GM04504 (cell line): ENCODE measurements around the gene UBE2N.
"Not testable (repeated sequence)": the region's sequence is repeated elsewhere in the genome, so short reads cannot be mapped to it uniquely, and the experiment has no call there.

Experiments
- DNase-seq: peaks from one replicate; pipeline ENCODE4 v3.0.0-alpha.2; 2012; ENCODE audit warnings: low read depth

Gene UBE2N

GRCh38 chr12:93411060-93411459 lies 30.7 kb downstream of the UBE2N start:
- DNase-seq = peak; percentile 11

DNA sequence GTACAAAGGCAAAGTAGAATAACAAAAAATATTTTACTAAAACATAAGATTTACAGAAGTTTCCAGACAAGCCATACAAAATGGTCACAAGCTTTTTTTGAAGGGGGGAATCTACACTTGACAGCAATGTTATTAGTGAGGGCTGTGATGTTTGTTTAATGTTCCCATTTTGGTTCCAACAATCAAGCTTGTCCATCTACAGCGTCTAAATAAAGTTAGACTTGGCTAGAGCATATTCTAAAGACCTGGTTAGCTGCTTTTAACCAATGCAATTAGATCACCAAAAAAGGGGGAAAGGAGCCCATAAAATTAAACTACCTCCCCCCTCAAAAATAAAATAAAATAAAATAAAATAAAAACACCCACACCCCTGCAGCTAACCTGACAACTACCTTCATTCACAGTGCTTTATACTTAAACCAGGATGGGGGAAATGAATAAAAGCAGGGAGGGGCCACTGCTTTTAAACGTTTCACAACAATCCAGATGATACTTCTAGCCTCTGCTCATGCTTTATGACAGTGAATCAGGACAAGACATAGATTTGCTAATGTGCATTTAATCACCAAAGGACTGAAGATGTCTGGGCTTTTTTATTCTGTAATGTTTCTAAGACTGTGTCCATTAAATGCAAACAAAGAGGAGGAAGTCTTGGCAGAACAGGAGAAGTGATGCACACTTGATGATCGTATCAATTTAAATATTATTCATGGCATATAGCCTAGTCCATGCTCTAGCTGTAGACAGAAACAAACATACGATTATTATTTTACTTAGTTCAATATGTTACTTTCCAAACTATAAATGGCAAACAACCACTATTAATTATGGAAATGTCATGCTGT lies 32.2 kb downstream of the UBE2N start:
- not testable (repeated sequence) for DNase-seq

DNA sequence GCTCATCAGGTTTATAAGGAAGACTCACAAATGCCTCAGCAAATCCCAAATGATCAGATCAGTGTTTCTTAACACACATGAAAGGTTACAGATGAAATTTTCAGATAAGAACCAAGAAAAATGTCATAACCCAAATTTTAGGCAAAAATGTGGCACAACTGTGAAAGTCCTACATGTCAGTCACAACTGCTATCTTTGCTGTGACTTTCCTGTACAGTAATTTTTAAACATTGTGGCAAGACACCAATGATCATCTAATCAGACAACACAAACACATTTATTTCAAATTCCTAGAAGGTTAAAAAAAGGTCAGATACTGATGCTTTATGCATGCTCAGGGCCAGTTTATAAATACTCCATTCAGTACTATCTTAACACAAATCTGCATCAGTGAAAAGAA lies 32.9 kb downstream of the UBE2N start:
- DNase-seq = no peak

GRCh38 chr12:93407963-93408283 lies 33.8 kb downstream of the UBE2N start:
- DNase-seq = no peak

GRCh38 chr12:93407054-93407962 lies 34.4 kb downstream of the UBE2N start:
- no peak for DNase-seq

DNA sequence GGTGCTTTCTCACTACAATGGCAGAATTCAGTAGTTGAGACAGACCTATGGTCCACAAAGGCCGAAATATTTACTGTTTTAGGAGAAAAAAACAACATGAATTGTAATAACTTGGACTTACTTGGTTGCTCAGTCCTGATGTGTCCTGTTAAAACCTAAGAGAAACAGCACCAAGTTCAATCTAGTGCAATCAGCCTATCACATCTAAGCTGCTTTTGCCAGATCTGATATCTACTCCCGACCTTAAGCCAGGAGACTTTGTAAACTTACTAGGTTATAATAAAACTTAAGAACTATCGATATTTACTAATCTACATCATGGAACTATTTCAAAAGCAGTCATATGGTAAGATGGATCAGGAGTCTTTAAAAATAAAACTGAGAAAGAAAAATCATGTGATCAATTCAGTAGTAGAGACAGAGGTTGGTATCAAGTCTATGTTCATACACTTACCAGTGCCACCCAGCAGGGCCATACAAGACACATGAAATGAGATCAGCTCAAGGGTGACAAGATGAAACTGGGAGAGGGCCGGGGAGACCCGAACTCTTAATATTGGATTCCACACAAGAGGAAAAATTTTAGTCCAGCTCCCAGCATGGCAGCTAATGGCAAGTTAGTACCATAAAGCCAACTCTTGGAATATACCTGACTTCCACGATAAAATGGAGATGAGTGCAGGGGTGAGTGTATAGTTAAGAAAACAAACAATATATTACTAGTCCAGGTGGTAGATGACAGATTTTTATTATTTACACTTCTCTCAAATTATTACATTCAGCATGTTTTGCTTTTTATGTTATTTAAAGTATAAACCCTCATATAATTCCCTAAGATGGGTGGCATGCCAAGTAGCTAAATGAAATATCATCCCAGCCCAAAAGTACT lies 36.5 kb downstream of the UBE2N start:
- DNase-seq = no peak

GRCh38 chr12:93403988-93404803 lies 37.6 kb downstream of the UBE2N start:
- no peak for DNase-seq

GRCh38 chr12:93402333-93403311 lies 39.1 kb downstream of the UBE2N start:
- no peak for DNase-seq

DNA sequence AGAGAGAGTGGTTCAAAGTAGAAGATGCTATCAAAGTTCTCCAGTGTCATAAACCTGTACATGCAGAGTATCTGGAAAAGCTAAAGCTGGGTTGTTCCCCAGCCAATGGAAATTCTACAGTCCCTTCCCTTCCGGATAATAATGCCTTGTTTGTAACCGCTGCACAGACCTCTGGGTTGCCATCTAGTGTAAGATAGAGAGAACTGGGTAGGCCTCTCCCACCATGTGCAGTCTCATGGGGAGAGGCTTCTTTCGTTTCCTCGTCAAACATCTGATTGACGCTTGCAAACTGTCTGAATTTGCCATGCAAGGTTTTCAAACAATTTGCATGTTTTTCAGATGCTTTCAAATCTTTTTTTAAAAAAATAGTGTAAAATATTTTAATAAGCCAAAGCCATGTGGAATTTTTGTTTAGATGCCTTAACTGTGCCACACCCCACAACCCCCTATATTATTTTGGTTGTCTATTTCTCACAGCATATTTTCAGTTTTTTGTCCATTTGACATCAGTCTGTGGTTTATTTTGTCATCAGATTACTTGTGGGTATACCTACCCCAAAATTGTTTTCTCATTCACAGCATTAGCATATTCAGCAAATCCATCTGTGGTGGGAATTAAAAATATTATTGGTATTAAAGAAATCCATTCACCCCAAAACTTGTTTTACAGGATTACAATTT lies 42.4 kb downstream of the UBE2N start:
- DNase-seq = not testable (repeated sequence)

DNA sequence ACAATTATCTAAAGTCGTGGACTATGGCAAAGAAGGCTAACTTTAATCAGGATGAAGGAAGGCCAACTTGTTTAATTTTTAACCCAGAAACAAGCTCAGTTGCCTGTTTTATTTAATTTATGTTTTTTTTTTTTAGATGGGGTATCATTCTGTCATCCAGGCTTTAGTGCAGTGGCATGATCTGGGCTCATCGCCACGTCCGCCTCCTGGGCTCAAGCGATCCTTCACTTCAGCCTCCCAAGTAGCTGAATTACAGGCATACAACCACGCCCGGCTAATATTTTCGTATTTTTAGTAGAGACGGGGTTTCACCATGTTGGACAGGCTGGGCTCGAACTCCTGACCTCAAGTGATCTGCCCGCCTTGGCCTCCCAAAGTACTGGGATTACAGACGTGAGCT lies 44.3 kb downstream of the UBE2N start:
- DNase-seq = no peak

DNA sequence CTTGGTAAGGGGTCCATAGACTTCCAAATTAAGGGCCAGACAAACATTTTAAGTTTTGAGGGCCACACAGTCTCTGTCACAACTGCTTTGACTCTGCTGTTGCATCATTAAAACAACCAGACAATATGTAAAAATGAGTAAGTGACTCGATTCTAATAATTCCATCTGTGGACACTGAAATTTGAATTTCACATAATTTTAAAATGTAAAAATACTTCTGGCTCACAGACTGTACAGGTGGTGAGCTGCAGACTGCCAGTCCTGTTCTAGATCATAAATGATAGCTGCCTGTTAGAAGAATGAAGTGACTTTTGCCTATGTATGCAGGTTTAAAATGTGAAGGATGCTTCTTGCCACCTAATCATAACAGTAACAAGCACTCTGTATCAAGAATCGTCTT lies 48.3 kb downstream of the UBE2N start:
- DNase-seq = no peak

GRCh38 chr12:93390549-93391297 lies 51.0 kb downstream of the UBE2N start:
- DNase-seq = no peak

DNA sequence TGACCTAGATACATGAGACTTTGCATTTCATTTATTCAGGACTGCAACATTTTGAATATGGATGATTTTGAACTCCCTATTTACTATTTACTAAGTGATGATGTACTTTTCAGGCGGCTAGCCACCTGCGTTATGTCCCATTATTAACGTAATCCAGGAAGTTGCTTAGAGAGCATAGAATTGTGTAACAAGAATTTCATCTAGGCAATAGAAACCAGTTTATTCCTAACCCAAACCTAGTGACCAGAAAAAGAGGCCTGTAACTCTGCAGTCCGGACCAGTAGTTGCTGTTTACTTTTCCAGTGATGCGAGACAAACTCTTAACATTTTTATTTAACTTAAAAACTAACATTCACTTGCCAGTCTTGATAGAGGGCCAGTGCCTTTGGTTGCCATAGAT lies 51.7 kb downstream of the UBE2N start:
- no peak for DNase-seq

GRCh38 chr12:93387780-93388179 lies 54.0 kb downstream of the UBE2N start:
- DNase-seq = no peak

DNA sequence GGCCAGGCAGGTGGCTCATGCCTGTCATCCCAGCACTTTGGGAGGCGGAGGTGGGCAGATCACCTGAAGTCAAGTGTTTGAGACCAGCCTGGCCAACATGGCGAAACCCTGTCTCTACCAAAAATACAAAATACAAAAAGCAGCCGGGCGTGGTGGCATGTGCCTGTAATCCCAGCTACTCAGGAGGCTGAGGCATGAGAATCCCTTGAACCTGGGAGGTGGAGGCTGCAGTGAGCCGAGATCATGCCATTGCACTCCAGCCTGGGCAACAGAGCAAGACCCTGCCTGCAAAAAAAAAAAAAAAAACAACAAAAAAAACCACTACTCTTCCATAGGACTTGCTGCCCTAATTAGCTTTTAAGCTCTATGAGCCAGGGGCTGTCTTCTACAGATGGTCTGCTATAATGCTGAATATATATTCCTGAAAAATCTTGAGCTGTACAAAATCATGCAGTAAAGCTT lies 59.7 kb downstream of the UBE2N start:
- DNase-seq = not testable (repeated sequence)

- no peak for DNase-seq
Observed at GRCh38 chr12:93381161-93381975, 60.4 kb downstream of the UBE2N start.

DNA sequence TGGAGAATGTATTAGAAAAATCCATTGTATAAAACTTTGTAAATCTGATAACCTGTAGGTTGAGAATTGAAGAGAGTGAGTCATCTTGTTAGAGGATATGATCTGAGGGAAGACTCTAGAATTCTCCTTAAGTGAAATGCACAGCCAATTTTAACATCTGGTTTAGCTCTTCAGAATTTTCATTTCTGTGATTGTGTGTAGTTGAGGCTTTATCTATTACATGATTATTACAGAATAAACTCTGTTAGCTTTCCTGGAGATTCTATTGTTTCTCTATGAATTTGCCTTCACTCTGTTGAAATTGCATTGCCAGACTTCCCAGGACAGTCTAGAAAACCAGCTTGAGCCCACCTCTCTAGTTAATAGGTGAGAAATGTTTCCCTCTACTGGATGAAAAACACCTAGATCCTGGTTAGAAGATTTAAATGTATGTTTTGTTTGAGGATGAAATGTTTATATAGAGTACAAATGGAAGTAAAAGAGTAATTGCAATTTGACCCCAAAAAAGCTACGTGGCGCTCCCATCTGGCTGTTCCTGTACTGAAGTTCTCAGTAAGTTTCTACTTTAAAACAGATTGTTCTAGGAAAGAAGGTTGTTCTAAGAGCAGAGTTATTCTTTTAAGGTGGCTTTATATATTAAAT lies 61.1 kb downstream of the UBE2N start:
- DNase-seq = no peak
